HL-60/S4 treated with phorbol 12-myristate 13-acetate at 8.2 ng/mL for 4 days and 3 days (cell line): ENCODE measurements around the gene GADL1.

Source experiments
- in situ Hi-C: fragments of 300-500 bp; cut with MboI; formaldehyde crosslinking; loops from 2 replicates; pipeline ENCODE4 v1.15.0; 2022; ENCODE audit warnings: low sequenced_read_pairs

GADL1 gene

DNA sequence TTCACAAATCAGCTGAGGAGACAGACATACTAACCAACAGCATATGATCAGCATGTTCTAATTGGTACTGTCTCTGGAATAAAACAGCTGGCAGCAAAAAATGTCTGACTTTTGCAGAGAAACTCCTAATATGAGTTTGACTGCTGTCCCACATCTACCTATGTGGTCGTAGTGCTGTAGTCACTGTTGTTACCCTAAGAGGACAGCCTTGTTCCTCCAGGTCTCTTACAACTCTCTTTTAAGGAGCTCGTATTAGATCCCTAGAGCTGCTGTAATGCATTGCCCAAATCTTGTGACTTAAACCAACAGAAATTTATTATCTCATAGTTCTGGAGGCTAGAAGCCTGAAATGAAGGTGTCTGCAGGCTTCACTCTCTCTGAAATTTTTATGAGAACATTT lies 195.9 kb downstream of the GADL1 start:
- in situ Hi-C loops: no loop called here

DNA sequence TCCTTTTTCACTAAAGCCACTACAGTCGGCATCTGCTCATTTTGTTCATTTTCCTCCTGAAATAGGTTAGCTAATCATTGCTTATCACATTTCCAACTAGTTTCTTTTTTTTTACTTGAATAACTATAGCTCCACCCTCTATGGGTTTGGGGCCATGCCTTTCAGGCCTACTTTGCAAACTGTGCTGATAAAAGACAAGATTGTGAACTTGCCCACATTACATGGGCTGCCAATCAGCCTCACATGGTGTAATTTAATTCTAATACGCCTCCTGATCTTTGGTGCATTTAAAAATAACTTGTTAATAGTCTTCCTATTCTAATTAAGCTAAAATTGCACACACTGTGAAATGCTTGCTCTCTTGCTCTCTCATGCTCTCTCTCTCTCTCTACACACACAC lies 197.6 kb downstream of the GADL1 start:
- in situ Hi-C loops: no loop called here

DNA sequence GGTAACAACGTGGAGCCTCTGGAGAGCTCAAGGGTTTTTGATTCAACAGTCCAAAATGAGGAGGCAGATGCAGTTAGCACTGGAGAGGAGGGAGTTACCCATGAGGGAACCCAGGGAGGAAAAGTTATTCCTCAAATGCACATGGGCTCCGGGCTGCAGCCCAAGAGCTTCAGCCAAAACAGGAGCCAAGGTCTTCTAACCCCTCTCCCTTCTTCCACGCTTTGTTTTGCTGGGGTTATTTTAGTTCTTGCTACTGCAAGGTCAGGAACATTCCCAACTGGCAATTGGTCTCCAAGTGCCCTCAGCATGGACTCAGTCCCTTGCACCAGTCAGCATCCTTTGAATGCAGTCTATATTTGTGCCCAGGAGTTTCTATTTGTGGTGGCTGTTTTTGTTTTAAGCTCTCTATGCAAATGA lies 198.1 kb downstream of the GADL1 start:
- in situ Hi-C loops: no loop called here

DNA sequence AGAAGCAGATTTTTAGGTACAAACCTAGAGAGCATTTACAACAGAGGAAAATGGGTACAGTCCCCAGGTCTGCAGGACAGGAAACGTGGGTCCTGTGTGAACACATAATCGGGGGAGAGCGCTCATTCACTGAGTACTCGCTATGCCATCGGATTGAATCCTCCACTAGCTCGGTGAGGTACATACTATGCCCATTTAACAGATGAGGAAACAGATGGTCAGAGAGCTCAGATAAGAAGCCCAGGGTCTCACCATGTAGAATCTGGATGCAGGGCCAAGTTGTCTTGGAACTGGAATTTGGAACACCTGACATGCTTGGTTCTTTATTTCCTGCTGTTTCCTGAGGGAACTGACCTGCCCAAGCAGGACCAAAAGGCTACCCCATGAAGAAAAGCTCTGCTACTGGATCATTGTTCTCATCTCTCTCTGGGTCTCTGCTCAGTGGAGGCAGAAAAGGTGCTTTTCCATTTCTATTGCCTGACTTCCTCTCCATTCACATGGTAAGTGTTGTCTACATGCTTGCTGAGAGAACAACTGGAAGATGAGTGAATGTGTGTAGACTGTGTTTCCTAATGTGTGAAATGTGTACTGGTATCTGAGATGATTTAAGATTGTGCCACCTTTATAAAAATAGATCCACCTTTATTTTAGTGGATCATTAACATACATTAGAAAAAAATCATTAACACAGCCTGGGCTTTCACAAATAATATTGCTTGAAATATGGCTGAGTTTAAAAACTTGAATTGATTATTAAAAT lies 199.0 kb downstream of the GADL1 start:
- in situ Hi-C loops: no loop called here

DNA sequence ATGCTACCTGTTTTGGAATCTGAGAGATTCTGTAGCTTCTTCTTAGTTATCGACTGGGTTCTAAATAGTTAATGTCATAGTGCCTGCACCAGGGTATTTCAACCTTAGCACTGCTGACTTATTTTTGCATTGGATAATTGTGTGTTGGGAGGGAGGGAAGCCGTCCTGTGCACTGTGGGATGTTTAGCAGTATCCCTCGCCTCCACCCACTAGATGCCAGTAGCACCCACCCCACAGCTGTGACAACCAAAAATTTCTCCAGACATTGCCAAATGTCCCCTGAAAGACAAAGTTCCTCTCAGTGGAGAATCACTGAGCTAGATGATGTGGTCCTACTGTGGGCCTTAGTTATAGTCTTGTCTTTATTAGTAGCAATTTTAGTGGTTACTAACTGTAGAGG lies 199.8 kb downstream of the GADL1 start:
- in situ Hi-C loops: no loop called here

DNA sequence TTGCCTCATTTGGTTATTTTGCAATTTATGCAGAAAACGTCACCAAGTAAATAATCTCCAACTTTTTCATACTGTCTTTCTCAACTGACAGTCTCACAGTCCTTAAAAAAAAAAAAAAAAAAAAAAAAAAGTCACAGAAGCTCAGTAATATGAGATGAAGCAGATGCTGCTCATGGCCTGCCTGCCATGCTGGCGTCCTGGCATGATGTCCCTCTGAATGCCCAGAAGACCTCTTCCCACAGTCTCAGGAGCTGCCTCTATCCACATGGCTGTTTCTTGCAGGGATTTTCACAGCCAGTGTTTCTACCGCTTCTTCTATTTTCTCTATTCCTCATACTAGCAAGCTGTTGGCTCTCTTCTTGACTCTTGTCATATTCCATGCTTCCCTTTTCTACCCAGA lies 200.3 kb downstream of the GADL1 start:
- in situ Hi-C loops: no loop called here

DNA sequence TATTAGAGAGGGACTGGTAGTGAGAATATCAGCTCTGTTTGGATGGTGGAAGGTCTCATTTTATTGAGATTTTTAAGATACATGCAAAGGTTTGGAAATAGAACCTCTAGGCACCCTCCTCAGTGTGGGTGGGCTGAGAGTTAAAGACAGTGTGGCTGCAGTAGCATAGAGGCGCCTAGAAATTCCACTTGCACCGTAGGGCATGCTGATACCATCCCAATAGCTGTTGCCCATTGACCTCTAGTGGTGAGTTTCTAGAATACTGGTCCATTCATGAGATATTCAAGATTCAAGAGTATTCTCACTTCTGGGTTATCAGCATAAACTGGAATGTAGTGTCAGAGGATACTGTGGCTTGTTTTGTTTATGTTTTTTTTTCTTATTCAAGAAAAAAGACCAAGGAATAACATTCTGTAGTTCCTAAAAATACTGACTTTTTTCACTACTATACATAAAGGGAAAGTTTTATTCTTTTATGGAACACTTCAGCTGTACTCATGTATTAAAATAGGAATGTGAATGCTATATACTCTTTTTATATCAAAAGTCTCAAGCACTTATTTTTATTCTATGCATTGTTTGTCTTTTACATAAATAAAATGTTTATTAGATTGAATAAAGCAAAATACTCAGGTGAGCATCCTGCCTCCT lies 200.9 kb downstream of the GADL1 start:
- in situ Hi-C loops: no loop called here

DNA sequence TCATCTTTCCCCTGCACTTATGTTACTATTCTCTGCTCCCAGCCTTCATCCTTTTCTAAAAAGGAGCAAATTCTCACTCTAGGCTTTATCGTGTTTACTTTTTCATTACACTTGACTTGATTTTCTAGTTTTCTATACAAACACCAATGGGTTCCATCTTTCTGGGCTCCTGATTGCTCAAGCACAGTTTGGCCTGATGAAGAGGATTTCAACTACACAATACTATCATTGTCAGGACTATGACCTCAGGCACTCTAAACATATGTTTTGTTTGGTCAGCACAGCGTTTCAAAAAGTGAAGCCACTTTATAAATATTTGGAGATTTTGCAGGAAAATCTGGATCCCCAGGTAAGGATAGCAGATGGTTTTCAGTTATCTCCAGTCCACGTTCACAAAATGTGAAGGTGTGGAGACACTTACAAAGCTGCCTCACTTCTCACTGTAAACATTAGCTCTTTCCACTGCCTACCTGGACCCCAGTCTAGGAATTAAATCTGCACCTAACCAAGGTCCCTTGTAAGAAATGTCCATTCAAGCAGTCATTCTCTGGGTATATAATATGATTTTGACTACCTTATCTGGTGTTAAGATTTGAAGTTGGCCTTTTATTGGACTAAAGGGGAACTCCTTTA lies 201.8 kb downstream of the GADL1 start:
- in situ Hi-C loops: no loop called here

DNA sequence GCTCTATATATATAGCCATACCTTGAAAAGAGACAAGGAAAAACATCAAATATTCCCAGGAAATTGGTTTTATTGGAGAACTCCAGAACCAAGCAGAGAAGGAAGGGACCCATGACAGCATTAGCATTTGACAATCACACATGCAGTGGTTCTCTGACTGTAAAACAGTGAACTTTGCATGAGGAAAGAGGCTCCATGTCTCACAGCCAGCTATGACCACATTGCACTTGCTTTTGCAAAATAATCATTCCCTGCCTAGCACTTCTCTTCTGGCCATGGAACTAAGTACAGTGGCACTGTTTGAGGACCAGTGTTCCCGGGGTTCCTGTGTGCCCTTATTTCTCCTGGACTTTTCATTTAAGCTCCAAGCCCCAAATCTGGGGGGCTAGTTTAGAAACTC lies 202.5 kb downstream of the GADL1 start:
- in situ Hi-C loops: no loop called here

DNA sequence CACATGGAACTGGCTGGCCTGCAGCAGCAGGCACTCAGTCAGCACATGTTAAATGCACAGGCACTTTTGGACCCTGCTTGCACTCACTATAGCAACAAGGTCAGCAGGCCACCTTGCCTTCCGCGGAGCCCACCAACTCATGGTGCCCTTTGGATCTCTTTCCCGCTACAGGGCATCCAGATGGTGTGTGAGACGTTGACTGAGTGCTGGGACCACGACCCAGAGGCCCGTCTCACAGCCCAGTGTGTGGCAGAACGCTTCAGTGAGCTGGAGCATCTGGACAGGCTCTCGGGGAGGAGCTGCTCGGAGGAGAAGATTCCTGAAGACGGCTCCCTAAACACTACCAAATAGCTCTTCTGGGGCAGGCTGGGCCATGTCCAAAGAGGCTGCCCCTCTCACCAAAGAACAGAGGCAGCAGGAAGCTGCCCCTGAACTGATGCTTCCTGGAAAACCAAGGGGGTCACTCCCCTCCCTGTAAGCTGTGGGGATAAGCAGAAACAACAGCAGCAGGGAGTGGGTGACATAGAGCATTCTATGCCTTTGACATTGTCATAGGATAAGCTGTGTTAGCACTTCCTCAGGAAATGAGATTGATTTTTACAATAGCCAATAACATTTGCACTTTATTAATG lies 203.1 kb downstream of the GADL1 start:
- in situ Hi-C loops: no loop called here

DNA sequence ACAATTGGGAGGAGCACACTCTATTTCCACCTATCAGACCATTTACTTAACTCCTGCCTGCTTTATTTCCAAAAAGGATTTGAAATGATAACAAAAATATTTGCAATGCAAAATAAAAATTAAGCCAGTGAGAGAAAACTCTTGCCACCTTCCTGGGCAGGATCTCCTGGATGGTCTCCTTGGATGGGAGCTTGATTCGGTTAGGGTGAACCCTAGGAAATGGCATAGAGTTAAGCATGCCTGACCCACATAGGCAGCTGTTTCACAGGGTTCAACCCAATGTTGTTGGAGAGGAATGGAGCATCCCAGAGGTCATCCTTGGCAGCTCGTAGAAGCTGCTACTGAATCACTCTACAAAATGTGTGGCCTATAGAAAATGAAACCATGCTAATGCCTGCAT lies 204.3 kb downstream of the GADL1 start:
- in situ Hi-C loops: no loop called here

DNA sequence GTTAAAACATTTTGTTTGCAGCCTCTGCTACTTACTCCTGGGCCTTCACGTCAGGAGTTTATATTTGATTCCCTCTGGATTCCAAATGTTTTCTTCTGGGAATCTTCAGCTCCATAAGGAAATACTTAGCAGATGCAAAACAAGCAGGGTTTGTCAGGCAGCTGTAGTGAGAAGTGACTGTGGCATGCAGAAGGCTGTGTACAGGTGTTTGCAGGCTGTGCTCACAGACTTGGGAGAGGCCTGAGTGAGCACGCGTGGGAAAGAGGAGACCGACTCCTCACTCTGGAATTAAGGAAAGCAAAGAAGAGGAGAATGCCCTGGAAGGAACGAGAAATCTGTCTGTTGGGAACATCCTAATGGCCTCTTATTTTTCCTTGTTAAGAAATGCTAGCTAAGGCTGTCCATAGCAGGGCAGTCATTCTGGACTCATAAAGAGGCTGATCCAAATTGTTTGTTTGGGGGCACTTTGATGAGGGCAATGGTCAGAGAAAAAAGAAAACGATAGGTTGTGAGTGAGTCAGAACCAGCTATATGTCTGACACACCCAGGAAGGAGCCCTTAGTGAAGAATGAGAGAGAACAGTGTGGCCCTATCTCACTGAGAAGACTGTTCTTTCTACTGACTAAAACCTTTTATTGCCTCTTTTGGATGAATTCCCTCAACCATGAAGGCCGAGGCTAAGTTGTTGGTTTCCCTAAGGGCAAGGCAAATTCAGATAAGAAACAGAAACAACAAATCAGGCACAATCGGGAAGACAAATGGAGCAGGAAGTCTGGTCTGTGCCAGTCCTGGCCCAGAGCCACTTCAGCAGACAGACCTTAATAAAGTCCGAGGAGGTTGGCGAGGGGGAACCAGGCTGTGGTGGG lies 205.5 kb downstream of the GADL1 start:
- in situ Hi-C loops: no loop called here

DNA sequence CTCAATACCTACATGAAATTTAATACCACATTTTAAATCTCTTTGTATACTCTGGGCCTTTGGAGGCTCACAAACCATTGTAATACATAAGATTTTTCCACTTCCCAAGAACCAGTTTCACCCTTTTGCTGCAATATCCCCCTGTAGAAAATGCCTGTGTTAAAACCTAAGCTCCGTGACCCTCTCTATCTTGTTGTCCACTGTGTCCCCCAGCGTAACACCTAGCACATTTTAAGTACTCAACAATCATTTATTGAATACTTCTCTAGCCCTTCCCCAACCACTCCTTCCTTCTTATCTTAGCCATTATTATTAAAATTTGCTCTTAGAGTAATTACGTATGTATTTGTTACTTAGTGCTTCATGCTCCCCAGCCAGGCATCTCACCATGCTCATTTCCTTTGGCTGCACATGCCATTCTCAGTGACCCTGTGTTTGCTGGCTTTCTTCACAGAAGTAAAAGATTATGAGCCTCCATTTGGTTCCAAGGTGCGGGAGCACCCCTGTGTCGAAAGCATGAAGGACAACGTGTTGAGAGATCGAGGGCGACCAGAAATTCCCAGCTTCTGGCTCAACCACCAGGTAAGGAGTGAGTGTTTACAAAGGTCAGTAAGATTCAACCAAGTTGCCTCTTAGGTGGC lies 206.4 kb downstream of the GADL1 start:
- in situ Hi-C loops: no loop called here

DNA sequence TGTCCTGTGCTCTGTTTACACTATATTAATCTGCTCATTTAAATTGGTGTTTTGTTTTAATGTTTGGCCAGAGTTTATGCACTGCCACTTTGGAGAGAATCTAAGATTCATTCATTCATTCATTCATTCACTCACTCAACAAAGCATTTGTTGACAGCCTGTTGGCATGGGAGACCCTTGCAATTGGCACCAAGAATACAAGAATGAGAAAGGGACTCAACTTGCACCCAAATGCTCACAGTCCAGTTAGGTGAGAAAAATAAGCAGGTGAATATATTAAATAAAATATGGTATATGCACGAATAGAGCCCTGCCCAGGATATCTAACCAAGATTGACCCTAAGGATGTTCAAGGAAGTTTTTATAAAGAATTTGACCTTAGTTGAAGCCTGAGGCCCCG lies 207.7 kb downstream of the GADL1 start:
- in situ Hi-C loops: no loop called here

DNA sequence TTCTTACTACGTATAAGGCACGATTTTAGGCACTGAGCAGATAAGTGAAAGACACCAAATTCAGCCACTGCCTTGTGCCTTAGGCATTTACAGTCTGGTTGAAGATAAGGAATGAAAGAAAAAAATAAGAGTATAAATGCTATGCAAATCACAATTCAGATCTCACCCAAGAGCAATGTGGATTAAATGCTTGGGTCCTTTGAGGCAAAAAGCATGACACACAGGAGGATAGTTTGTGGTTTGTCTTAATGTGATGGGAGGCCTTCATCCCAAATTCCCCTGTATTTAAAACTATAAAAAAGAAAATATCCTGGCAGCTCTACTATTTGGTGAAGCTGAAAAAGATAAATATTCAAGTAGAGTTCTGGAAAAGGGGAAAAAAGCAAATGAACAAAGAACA lies 208.3 kb downstream of the GADL1 start:
- in situ Hi-C loops: no loop called here

DNA sequence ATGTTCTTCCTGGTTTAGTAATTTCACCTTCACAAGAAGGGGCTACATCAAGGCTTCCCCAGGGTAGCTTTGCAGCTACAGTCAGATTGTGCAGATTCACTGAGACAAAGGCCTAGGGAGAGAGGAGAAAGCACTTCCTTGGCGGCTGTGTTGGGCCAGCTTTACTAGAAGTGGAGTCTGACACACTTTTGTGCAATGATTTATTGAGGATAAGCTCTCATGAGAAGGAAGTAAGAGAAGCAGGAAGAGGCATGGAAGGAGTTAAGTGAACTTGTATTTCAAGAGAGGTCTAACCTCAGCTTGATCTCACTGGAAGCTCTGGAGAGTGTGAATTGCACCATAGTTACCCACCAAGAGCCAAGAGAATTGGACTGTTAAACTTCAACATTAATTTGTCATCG lies 209.2 kb downstream of the GADL1 start:
- in situ Hi-C loops: no loop called here

DNA sequence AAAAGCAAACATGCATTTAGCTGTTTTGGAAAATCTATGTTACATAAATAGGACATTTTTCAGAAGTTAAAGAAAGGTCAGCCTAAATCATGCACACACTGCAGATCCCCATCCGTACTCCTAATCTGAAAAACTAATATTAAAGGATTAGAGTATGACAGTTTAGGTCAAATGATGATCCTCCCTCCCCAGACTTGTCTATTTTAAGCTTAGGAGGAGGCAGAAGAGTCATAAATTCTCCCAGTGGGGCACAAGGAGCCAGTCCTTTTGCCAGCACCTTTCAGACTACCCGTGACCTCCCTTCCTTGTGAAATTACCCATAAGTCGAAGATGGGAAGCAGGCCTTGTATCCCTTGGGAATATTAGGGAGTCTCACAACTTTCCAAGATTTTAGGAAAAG lies 210.1 kb downstream of the GADL1 start:
- in situ Hi-C loops: no loop called here

DNA sequence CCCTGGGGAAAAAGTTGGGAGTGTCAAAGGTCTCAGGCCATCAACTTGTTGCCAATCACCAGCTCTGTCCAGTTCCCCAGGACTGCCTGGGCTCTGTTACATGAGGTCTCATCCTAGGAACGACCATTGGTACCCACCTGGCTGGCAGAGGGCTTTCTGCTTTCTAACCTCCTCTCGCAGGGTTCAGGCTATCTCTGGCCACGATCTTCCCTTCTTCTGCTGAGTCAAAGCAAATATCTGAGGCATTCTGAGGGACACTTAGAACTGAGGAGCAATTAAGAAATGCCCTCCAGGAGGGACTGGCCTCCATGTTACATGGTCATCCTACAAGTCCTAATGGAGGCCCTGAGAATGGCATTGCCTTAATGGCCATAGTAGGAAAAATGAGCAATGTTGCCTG lies 210.7 kb downstream of the GADL1 start:
- in situ Hi-C loops: no loop called here

DNA sequence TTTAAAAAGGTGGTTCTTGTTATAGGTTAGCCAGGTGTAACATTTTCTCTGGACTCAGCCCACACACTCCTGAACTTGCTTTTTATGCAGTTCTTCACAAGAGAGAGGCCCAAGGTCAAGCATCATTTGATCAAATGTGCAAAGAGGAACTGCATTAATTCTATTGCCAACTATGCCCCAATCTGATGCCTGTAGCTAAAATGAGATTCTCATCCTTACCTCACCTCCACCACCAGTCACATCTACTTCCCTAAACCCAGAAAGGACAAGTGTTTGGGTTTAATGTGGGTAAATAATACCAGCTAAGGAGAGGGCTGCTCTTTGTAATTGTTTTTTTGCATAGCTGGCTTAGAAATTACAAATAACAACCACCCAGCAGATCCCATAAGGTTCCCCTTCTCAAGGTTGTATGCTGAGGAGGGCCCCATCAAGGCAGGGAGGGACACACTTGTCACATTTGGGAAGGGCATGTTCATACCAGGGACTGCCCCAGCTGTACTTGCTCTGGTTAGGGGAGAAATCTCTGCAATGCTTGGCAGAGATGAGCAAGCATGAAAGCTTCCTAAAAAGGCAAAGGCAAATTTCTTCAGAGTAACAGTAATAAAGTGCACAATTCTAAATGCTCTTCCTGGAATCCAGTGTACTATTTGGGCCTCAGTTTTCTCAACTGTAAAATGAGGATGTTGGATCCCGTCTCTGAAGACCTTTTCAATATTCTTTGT lies 211.9 kb downstream of the GADL1 start:
- in situ Hi-C loops: no loop called here
